ENCODE measurements around the gene CNR2.
"Not testable (repeated sequence)": the region's sequence is repeated elsewhere in the genome, so short reads cannot be mapped to it uniquely, and the experiment has no call there.

GRCh38 chr1:23826590-23826989 lies 86.6 kb downstream of the CNR2 start:
- TF ChIP-seq POLR2A, CTCF (IDR thresholded peaks at IDR 0.05): not testable (repeated sequence)

Measured in body of pancreas (tissue), 4 donors.